Activated CD8-positive, alpha-beta memory T cell treated with anti-CD3 and anti-CD28 coated beads, Interleukin-2, amount 50 U/mL, for 24 hours (primary cell): ENCODE results near the gene CLDN2.

Experiments
- DNase-seq: peaks from one replicate; pipeline ENCODE4 v3.0.0-alpha.2; 2020; ENCODE audit errors: extremely low read depth

The CLDN2 gene

DNA sequence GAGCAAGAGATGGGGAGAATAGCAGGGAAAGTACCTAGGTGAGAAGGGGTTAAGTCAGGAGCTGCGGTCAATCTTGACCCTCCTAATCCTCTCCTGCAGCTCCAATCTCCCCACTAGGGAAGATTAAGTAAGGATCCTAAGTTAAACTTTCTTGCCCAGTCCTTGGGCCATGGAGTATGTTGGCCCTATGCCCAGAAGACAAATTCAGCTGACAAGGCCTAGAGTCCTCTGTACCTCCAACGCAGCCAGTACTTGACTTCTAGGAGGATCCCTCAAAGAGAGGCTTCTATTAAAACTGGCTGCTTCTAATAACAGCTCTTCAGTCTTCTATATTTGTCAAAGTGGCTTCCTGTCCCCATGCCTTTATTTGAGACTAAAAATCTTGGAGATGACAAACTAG is 1.4 kb downstream of the CLDN2 start:
- no peak for DNase-seq

DNA sequence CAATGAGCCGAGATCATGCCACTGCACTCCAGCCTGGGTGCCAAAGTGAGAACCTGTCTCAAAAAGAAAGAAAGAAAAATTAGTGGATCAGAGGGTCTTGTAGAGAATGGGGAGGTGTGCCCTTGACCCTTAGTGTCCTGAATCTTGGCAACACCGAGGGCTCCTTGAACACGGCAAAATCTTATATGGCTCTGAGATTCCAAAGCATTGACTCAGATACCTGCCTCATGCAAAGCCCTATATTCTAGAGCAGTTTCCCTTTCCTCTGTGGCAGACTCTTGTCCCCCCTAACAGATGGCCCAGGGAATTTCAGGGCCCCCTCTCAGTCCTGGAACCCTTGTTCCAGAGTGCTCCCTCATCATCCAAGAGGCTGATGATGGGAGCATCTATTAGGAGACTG is 6.8 kb downstream of the CLDN2 start:
- DNase-seq: no peak

- DNase-seq: no peak
These were observed 7.5 kb downstream of the CLDN2 start for GRCh38 chrX:106927700-106928099.

DNA sequence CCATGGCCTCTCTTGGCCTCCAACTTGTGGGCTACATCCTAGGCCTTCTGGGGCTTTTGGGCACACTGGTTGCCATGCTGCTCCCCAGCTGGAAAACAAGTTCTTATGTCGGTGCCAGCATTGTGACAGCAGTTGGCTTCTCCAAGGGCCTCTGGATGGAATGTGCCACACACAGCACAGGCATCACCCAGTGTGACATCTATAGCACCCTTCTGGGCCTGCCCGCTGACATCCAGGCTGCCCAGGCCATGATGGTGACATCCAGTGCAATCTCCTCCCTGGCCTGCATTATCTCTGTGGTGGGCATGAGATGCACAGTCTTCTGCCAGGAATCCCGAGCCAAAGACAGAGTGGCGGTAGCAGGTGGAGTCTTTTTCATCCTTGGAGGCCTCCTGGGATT is 8.0 kb downstream of the CLDN2 start:
- DNase-seq: no peak

DNA sequence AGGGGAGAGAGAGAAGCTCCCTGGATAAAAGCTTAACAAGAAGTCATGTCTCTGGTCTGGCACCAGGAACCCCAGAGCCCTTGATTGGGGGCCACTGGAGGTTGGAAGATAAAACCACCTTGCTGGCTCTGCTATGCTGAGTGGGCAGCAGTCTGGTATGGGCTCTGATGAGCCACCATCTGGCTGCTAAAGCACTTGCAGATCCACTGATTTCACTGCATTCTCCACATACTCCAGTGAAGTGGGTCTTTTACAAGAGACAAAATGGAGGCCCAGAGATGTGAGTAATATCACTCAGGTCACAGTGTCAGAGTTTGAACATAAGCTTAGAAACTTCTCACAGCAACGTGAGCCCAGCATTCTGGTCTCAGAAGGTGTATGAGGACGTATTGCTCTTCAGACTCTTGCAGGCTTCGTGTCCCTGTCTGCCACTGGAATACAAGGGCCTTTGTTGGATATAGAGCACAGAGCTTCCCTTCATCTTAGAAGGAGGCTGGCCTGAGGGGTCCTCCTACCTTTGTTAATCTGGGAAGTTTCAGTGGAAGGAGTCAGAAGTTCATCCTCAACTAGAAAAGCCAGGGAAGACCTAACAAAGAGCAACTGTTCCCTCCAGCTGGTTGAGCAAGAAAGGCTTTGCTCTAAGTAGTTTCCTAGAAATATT is 11.8 kb downstream of the CLDN2 start:
- DNase-seq: no peak

GRCh38 chrX:106932492-106932923 is 12.3 kb downstream of the CLDN2 start:
- no peak for DNase-seq

DNA sequence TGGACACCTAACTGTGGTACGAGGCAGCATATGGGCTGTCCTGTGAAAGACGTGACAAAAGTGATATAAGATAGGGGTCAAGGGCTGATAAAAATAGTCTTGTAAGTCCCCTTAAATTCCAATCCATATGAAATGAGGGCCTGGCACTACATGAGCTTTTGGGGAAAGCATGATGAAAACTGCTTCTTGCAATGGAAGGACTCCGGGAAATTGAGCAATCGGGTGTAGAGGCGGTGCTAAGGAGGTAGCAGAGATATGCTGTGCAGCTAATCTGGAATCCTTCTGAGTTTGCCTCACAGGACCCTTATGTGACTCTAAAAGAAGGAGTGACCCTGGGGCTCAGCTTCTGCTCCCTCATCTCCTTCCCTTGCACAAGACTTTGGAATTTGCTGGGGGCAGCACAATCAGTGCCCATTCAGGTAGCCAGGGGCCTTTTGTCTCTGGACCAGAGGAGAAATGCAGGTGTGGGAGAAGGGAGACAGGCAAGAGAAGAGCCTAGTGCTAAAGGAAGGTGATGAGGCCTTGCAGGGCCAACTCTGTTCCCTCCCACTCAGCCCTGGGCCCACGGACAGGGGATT is 12.8 kb downstream of the CLDN2 start:
- DNase-seq: no peak

DNA sequence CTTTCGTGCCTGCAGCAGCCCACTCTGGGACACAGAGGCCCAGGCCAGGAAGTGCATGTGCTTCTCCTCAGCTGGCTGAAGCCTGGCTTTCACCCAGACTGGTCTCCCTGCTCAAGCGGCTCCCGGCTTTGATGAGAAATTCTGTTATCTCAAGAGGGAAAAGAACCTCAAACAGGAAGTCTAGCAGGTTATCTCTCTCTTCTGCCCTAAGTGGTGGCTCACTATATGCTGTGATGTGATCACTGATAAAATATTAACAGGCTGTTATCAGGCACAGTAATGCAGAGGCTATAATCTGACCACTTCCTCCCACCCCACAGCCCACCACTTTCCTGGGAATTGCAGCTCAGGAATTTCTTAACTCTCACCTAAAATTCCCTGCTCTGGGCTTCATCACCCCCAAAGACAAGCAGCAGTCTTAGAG is 13.3 kb downstream of the CLDN2 start:
- DNase-seq: no peak

- DNase-seq: no peak
These were observed 15.0 kb downstream of the CLDN2 start for GRCh38 chrX:106935175-106935574.

DNA sequence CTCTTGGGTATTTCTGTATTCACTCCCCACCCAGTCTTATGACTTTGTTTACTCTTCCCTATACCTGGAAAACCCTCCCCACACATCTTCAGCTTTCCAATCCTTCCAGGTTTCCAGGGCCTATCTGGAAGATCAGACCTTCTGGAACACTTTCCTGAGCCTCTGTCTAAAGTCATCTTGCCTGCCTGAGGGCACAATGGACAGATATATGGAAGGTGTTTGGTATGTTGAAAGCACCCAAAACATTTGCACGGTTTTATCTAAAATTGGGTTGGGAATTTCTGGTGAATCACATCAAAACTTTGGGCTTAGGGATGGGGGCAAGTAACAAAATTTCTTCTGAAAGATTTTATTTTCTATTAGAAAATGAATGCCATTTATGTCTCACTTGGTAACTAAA is 16.0 kb downstream of the CLDN2 start:
- no peak for DNase-seq

DNA sequence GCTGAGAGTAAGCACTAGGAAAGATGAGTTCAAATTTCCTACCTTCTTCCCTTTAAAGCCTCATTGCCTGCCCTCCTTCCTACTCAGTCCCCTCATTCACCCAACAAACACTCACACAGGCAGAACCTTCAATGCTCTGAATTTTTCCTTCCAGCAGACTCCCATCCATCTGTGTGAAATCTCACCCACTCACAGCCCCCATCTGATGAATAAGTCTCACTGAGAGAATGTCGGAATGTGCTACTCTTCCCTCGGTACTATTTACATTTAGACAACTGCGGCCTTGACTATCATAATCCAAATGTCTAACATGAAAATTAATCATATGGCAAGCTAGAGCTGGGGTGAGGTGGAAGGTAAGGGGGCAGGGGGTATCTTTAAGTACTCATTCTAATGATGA is 19.4 kb downstream of the CLDN2 start:
- no peak for DNase-seq

GRCh38 chrX:106940068-106940467 is 19.9 kb downstream of the CLDN2 start:
- DNase-seq: no peak

GRCh38 chrX:106946464-106946863 is 26.3 kb downstream of the CLDN2 start:
- DNase-seq: no peak

DNA sequence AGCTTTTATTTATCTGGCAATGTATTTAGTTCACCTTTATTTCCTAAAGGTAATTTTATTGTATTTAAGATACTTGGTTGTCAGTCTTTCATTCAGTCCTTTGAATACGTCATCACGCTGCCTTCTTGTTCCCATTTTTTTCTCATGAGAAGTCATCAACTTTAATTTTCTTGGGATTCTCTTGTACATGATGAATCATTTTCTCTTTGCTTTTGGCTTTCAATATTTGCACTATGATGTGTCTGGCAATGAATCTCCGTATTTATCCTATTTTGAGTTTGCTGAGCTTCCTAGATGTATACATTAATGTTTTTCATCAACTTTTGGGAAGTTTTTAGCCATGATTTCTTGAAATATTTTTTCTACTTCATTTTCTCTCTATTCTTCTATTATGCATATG is 28.4 kb downstream of the CLDN2 start:
- DNase-seq: no peak

- DNase-seq: no peak
These were observed 29.2 kb downstream of the CLDN2 start for GRCh38 chrX:106949366-106949765.

DNA sequence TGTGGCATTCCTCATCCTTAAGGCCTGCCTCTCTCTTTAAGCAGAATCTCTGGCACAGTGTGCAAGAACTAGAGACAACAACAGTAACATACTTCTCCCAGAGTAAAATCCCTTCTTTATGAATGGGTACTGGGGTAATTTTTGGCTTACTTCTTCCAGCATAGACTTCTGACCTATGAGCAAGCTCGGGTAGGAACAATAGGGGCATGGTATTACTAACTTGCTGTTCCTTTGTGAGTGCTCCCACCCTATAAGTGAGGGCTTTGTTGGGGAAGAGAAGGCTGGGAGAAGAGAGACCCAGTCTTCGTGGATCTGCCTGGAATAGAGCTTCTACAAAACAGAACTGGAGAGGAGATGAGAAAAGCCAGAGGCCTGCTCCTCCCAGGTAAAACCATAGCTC is 30.2 kb downstream of the CLDN2 start:
- no peak for DNase-seq

DNA sequence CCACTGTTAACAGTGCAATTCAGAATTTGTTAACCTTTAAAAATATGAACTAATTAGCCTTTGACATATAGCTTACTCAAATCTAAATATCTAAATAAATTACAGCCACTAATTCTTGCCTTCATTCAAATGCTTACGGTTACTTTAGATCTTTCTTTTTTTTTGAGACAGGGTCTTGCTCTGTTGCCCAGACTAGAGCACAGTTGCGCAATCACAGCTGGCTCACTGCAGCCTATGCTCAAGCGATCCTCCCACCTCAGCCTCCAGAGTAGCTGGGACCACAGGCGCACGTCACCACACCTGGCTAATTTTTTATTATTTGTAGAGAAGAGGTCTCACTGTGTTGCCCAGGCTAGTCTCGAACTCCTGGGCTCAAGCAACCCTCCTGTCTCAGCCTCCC is 31.0 kb downstream of the CLDN2 start:
- DNase-seq: no peak

DNA sequence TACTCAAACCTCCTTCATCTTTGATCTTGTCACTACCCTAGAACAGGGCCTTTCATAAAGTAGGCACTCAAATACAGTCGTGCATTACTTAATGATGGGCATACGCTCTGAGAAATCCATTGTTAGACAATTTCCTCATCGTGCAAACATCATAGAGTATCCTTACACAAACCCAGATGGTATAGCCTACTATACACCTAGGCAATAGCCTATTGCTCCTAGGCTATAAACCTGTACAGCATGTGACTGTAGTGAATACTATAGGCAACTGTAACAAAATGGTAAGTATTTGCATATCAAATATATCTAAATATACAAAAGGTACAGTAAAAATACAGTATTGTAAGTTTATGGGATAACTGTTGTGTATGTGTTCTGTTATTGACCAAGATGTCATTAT is 31.9 kb downstream of the CLDN2 start:
- no peak for DNase-seq

- DNase-seq: no peak
These were observed 32.3 kb downstream of the CLDN2 start for GRCh38 chrX:106952538-106952937.

GRCh38 chrX:106952988-106953387 is 32.8 kb downstream of the CLDN2 start:
- DNase-seq: no peak

DNA sequence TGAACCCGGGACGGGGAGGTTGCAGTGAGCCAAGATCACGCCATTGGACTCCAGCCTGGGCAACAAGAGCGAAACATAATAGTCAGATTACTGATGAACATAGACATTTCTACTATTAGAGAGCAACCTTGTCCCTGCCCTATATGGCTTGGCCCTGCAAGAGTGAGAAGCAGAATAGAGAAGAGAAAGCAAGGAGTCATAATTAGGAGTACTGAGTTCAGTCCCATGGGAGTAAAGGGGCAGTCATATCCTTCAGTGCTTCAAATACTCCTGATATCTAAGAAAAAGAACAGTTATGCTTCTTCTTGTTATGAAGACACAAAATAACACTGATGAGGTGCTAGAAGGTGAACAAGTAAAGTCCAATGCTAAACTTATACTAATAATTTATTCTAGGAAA is 33.8 kb downstream of the CLDN2 start:
- DNase-seq: no peak

- no peak for DNase-seq
These were observed 35.0 kb downstream of the CLDN2 start for GRCh38 chrX:106955004-106955772.

GRCh38 chrX:106957856-106958255 is 37.7 kb downstream of the CLDN2 start:
- DNase-seq: no peak
